Activated CD4-positive, alpha-beta T cell treated with anti-CD3 and anti-CD28 coated beads, Interleukin-2, Interleukin-6, amounts not matched to agents 100 ng/mL and 50 ng/mL, durations not matched to agents 16 hours and 8 hours (primary cell): Measurements from ENCODE around the gene MAP3K9.
A peak's percentile ranks its signal among the peaks of the same experiment; 100 is the strongest.

ENCODE experiments used
- DNase-seq: peaks from one replicate; pipeline ENCODE4 v3.0.0-alpha.2; 2020

MAP3K9 gene

GRCh38 chr14:70816525-70816924 is 7.2 kb upstream of the MAP3K9 start:
- DNase-seq: no peak

- DNase-seq: no peak
Observed at GRCh38 chr14:70814466-70814865, 5.2 kb upstream of the MAP3K9 start.

GRCh38 chr14:70812124-70812818 is 3.0 kb upstream of the MAP3K9 start:
- no peak for DNase-seq

GRCh38 chr14:70811578-70811977 is 2.3 kb upstream of the MAP3K9 start:
- DNase-seq: no peak

GRCh38 chr14:70811050-70811449 is 1.7 kb upstream of the MAP3K9 start:
- DNase-seq: peak; percentile 65

- no peak for DNase-seq
Observed at GRCh38 chr14:70810621-70811020, 1.3 kb upstream of the MAP3K9 start.

GRCh38 chr14:70808416-70809224 is 693 bp downstream of the MAP3K9 start:
- DNase-seq: peak; percentile 39

- DNase-seq: peak; percentile 65
Observed at GRCh38 chr14:70807898-70808415, 1.4 kb downstream of the MAP3K9 start.

- no peak for DNase-seq
Observed at GRCh38 chr14:70804556-70805162, 4.7 kb downstream of the MAP3K9 start.

- DNase-seq: no peak
Observed at GRCh38 chr14:70803321-70804310, 5.7 kb downstream of the MAP3K9 start.

GRCh38 chr14:70802379-70802778 is 6.9 kb downstream of the MAP3K9 start:
- no peak for DNase-seq

GRCh38 chr14:70801836-70802235 is 7.5 kb downstream of the MAP3K9 start:
- DNase-seq: no peak

- DNase-seq: no peak
Observed at GRCh38 chr14:70796551-70796950, 12.8 kb downstream of the MAP3K9 start.

- DNase-seq: no peak
Observed at GRCh38 chr14:70794294-70794693, 15.0 kb downstream of the MAP3K9 start.

GRCh38 chr14:70793637-70794036 is 15.7 kb downstream of the MAP3K9 start:
- DNase-seq: no peak

- DNase-seq: no peak
Observed at GRCh38 chr14:70792939-70793338, 16.4 kb downstream of the MAP3K9 start.

GRCh38 chr14:70791971-70792370 is 17.3 kb downstream of the MAP3K9 start:
- DNase-seq: no peak

GRCh38 chr14:70789961-70790360 is 19.4 kb downstream of the MAP3K9 start:
- no peak for DNase-seq

- DNase-seq: no peak
Observed at GRCh38 chr14:70789361-70789760, 20.0 kb downstream of the MAP3K9 start.

- no peak for DNase-seq
Observed at GRCh38 chr14:70788898-70789297, 20.4 kb downstream of the MAP3K9 start.

- no peak for DNase-seq
Observed at GRCh38 chr14:70785556-70785955, 23.8 kb downstream of the MAP3K9 start.

- DNase-seq: no peak
Observed at GRCh38 chr14:70784886-70785285, 24.4 kb downstream of the MAP3K9 start.
